ENCODE measurements around the gene SPANXB1.
"Not testable (repeated sequence)": the region's sequence is repeated elsewhere in the genome, so short reads cannot be mapped to it uniquely, and the experiment has no call there.

Gene SPANXB1

GRCh38 chrX:141002568-141002967, at the start of gene SPANXB1:
Gene SPANXB1 (plus strand): TSS chrX:141002594. CDS start chrX:141002694, 100 bp downstream.
- DNase-seq (ENCODE audit: low read depth) = not testable (repeated sequence)

GRCh38 chrX:140967036-140967435, 35.4 kb upstream of the SPANXB1 start:
- DNase-seq (ENCODE audit: low read depth) = no peak

- DNase-seq (ENCODE audit: low read depth) = no peak
Measured at GRCh38 chrX:140971099-140971795, 31.1 kb upstream of the SPANXB1 start.

GRCh38 chrX:140975472-140975871, 26.9 kb upstream of the SPANXB1 start:
- DNase-seq (ENCODE audit: low read depth) = no peak

- DNase-seq (ENCODE audit: low read depth) = no peak
Measured at GRCh38 chrX:140980271-140980670, 22.1 kb upstream of the SPANXB1 start.

- no peak for DNase-seq (ENCODE audit: low read depth)
Measured at GRCh38 chrX:140983730-140984129, 18.7 kb upstream of the SPANXB1 start.

- not testable (repeated sequence) for DNase-seq (ENCODE audit: low read depth)
Measured at GRCh38 chrX:141005243-141005642, 2.8 kb downstream of the SPANXB1 start.

GRCh38 chrX:141044246-141044645, 41.9 kb downstream of the SPANXB1 start:
- not testable (repeated sequence) for DNase-seq (ENCODE audit: low read depth)

- not testable (repeated sequence) for DNase-seq (ENCODE audit: low read depth)
Measured at GRCh38 chrX:141049878-141050277, 47.5 kb downstream of the SPANXB1 start.

- DNase-seq (ENCODE audit: low read depth) = not testable (repeated sequence)
Measured at GRCh38 chrX:141052098-141052497, 49.7 kb downstream of the SPANXB1 start.
